ENCODE data around the gene PTPRJ. TPM values are rescaled to one million over a fixed set of nuclear protein-coding genes. Genes with fewer than 3 reads are reported as not detected.

PTPRJ gene
- total and polyA plus RNA-seq, 2 donors (not counting 3 experiments of a cell fraction or from before 2014, with no cell fraction given), result 3.1 to 7.7 TPM

- H4K20me1 ChIP-seq (replicated peaks; ENCODE audit: control insufficient read depth, extremely low read depth, insufficient read depth, low read length), result no peaks in the 10 kb centered on the region
- H3K4me3 ChIP-seq (replicated peaks in 1 of 3; ENCODE audit: insufficient read depth in 1 of 3, low read depth in 1 of 3, low read length in 3 of 3), result no peak overlapping the region
- no peaks in the 10 kb centered on the region for H3K36me3 ChIP-seq (ENCODE audit: control insufficient read depth in 2 of 2, extremely low read depth in 1 of 2, insufficient read depth in 2 of 2, low read length in 2 of 2)
- no peak overlapping the region for H3K9ac ChIP-seq (replicated peaks; ENCODE audit: extremely low read depth, insufficient read depth, low read length)
- no TSS peak for BruUV-seq (replicated peaks)
- H3K27me3 ChIP-seq (ENCODE audit: control insufficient read depth in 2 of 2, insufficient read depth in 2 of 2, low read length in 2 of 2), result no peaks in the 10 kb centered on the region
- intact Hi-C loops (cut with micrococcal nuclease) (no loop called here), dilution Hi-C loops (cut with MboI; ENCODE audit: extremely low pct_ligation_motif_present, low sequenced_read_pairs) (no loop called here)
- no peak overlapping the region for H3K27ac ChIP-seq (ENCODE audit: insufficient read depth, low read depth, low read length)
- no peak overlapping the region for H3K4me2 ChIP-seq (ENCODE audit: insufficient read depth, low read length)
- H3K4me1 ChIP-seq (ENCODE audit: control insufficient read depth, extremely low read depth, insufficient read depth, low read length), result peaks cover 22% of the 10 kb centered on the region
- TF ChIP-seq JUN (IDR thresholded peaks at IDR 0.05; ENCODE audit: borderline replicate concordance, insufficient read depth, insufficient read length, low read depth), result no peak
- no peak for TF ChIP-seq POLR2A (IDR thresholded peaks at IDR 0.05; ENCODE audit: low read depth, low read length)
- no peak for TF ChIP-seq MAX (IDR thresholded peaks at IDR 0.05; ENCODE audit: insufficient read depth, insufficient read length)
- TF ChIP-seq EZH2 (IDR thresholded peaks at IDR 0.05; ENCODE audit: borderline replicate concordance, low read depth, low read length, severe bottlenecking), result no peak
- TF ChIP-seq MYC (IDR thresholded peaks at IDR 0.05; ENCODE audit: low read depth, low read length), result no peak
- ChIA-PET CTCF (interaction anchor here (0.7 to 1.9 kb wide), 2 partner anchors 15 to 45 kb away, joined by 3 to 7 read pairs; no protein-coding TSS in a partner anchor), POLR2A (no interaction called here)
- peak; percentile 31 for DNase-seq (ENCODE audit: low read depth, low spot score)
- no peak for FAIRE-seq
- no peaks in the 10 kb centered on the region for H3K9me3 ChIP-seq (replicated peaks; ENCODE audit: control insufficient read depth, insufficient read depth, low read length)
- H3K9me1 ChIP-seq (replicated peaks; ENCODE audit: control insufficient read depth, extremely low read depth, insufficient read depth, low read length), result no peaks in the 10 kb centered on the region
- no peaks in the 10 kb centered on the region for H3K79me2 ChIP-seq (ENCODE audit: control insufficient read depth, insufficient read depth, low read length)
- peak overlapping the region; percentile 58 for H2AFZ ChIP-seq (ENCODE audit: low read depth, low read length)
Measured at GRCh38 chr11:48064306-48064705, 83.9 kb downstream of the PTPRJ start.

- H3K4me3 ChIP-seq (replicated peaks in 1 of 3; ENCODE audit: insufficient read depth in 1 of 3, low read depth in 1 of 3, low read length in 3 of 3), result peak overlapping the region in 1 of 3 experiments; percentile 22
- peak; percentile 50 for FAIRE-seq
- CTCF ChIA-PET, result no interaction called here
Measured at GRCh38 chr11:48066881-48067800, 86.8 kb downstream of the PTPRJ start.

More at GRCh38 chr11:48066881-48067800, 86.8 kb downstream of the PTPRJ start:
- no peak for TF ChIP-seq FOS (IDR thresholded peaks at IDR 0.05; ENCODE audit: borderline replicate concordance, insufficient read depth, low read length)
- no peak for TF ChIP-seq JUN (IDR thresholded peaks at IDR 0.05; ENCODE audit: borderline replicate concordance, insufficient read depth, insufficient read length, low read depth)
- no peak for TF ChIP-seq MAX (IDR thresholded peaks at IDR 0.05; ENCODE audit: insufficient read depth, insufficient read length)
- TF ChIP-seq EZH2 (IDR thresholded peaks at IDR 0.05; ENCODE audit: borderline replicate concordance, low read depth, low read length, severe bottlenecking), result no peak
- no peak for TF ChIP-seq GATA2 (IDR thresholded peaks at IDR 0.05; ENCODE audit: insufficient read depth, insufficient read length, low read depth, low read length)
- no peak for TF ChIP-seq MYC (IDR thresholded peaks at IDR 0.05; ENCODE audit: low read depth, low read length)
- TF ChIP-seq POLR2AphosphoS5 (IDR thresholded peaks at IDR 0.05; ENCODE audit: insufficient read depth, low read depth, low read length), result no peak
- no peak for TF ChIP-seq POLR2A (IDR thresholded peaks at IDR 0.05; ENCODE audit: low read depth, low read length)
- no peak for TF ChIP-seq CTCF (IDR thresholded peaks at IDR 0.05; ENCODE audit: extremely low read depth in 1 of 2, insufficient read depth in 1 of 2, low read depth in 1 of 2, low read length in 2 of 2)
- H3K27ac ChIP-seq (ENCODE audit: insufficient read depth, low read depth, low read length), result no peak overlapping the region
- POLR2A ChIA-PET, result no interaction called here
- H3K9ac ChIP-seq (replicated peaks; ENCODE audit: extremely low read depth, insufficient read depth, low read length), result no peak overlapping the region
- H2AFZ ChIP-seq (ENCODE audit: low read depth, low read length), result peak overlapping the region; percentile 52
- intact Hi-C loops (cut with micrococcal nuclease) (loop anchor here (5.0 kb wide), 1 partner anchor 85 kb away; the partner anchor contains the start of gene PTPRJ), dilution Hi-C loops (cut with MboI; ENCODE audit: extremely low pct_ligation_motif_present, low sequenced_read_pairs) (no loop called here)
- no peaks in the 10 kb centered on the region for H3K36me3 ChIP-seq (ENCODE audit: control insufficient read depth in 2 of 2, extremely low read depth in 1 of 2, insufficient read depth in 2 of 2, low read length in 2 of 2)
- peaks cover 22% of the 10 kb centered on the region for H3K4me1 ChIP-seq (ENCODE audit: control insufficient read depth, extremely low read depth, insufficient read depth, low read length)
- peak overlapping the region; percentile 66 for H3K4me2 ChIP-seq (ENCODE audit: insufficient read depth, low read length)
- DNase-seq (ENCODE audit: low read depth, low spot score), result peak; percentile 59
- H3K9me1 ChIP-seq (replicated peaks; ENCODE audit: control insufficient read depth, extremely low read depth, insufficient read depth, low read length), result no peaks in the 10 kb centered on the region
- H3K79me2 ChIP-seq (ENCODE audit: control insufficient read depth, insufficient read depth, low read length), result no peaks in the 10 kb centered on the region
- no TSS peak for BruUV-seq (replicated peaks)
- H3K9me3 ChIP-seq (replicated peaks; ENCODE audit: control insufficient read depth, insufficient read depth, low read length), result no peaks in the 10 kb centered on the region
- H4K20me1 ChIP-seq (replicated peaks; ENCODE audit: control insufficient read depth, extremely low read depth, insufficient read depth, low read length), result no peaks in the 10 kb centered on the region
- no peaks in the 10 kb centered on the region for H3K27me3 ChIP-seq (ENCODE audit: control insufficient read depth in 2 of 2, insufficient read depth in 2 of 2, low read length in 2 of 2)

Measured in endothelial cell of umbilical vein (primary cell).